OCI-LY7 (cell line): ENCODE data around the gene ACP3.

ENCODE experiments used
- EZH2phosphoT487 ChIP-seq: fragments of 200-600 bp; sonication (generic); IDR thresholded peaks from 2 replicates; pipeline ENCODE4 v1.6.1; 2018; ENCODE audit warnings: low read depth, borderline replicate concordance, mild to moderate bottlenecking, mixed run types, antibody characterized with exemption, low read length, moderate library complexity, mixed read lengths
- TF ChIP-seq, protein P1 (sequence below): fragments of 200-600 bp; sonication (generic); conservative IDR thresholded peaks from 2 replicates; pipeline ENCODE4 v1.5.1; 2014; ENCODE audit warnings: mild to moderate bottlenecking, antibody characterized with exemption, low read length, moderate library complexity, mixed read lengths

- TF ChIP-seq, protein P1, sequence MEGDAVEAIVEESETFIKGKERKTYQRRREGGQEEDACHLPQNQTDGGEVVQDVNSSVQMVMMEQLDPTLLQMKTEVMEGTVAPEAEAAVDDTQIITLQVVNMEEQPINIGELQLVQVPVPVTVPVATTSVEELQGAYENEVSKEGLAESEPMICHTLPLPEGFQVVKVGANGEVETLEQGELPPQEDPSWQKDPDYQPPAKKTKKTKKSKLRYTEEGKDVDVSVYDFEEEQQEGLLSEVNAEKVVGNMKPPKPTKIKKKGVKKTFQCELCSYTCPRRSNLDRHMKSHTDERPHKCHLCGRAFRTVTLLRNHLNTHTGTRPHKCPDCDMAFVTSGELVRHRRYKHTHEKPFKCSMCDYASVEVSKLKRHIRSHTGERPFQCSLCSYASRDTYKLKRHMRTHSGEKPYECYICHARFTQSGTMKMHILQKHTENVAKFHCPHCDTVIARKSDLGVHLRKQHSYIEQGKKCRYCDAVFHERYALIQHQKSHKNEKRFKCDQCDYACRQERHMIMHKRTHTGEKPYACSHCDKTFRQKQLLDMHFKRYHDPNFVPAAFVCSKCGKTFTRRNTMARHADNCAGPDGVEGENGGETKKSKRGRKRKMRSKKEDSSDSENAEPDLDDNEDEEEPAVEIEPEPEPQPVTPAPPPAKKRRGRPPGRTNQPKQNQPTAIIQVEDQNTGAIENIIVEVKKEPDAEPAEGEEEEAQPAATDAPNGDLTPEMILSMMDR = no peak
- TF ChIP-seq EZH2phosphoT487 = no peak
Observed at GRCh38 chr3:132406587-132406986, 89.4 kb downstream of the ACP3 start.
